CD14-positive monocyte (primary cell): ENCODE results near the gene CD37. TPM values are rescaled to one million over a fixed set of nuclear protein-coding genes. Genes with fewer than 3 reads are reported as not detected.
"Not testable (repeated sequence)": the region's sequence is repeated elsewhere in the genome, so short reads cannot be mapped to it uniquely, and the experiment has no call there.

Experiments used
- DNase-seq, 3 donors: peaks; one replicate each; pipeline ENCODE4 v3.0.0-alpha.2; 2011 to 2022
- H2AFZ ChIP-seq: 2 replicates; pipeline ENCODE4 v1.6.0; 2012; ENCODE audit warnings: mild to moderate bottlenecking, low read depth, low read length, inconsistent platforms; ENCODE audit not compliant: insufficient read depth, poor library complexity, severe bottlenecking
- H3K27ac ChIP-seq, 2 donors: 1 replicate in 1 of 2; 2 replicates in 1 of 2; pipeline ENCODE4 v1.5.1; 2012 to 2013; ENCODE audit warnings: low read length in 2 of 2, control low read depth in 1 of 2, inconsistent platforms in 1 of 2, low read depth in 1 of 2, mild to moderate bottlenecking in 1 of 2
- H3K27me3 ChIP-seq, 2 donors: one replicate each; pipeline versions ENCODE4 v1.6.0 to v1.6.1; 2011 to 2013; ENCODE audit warnings: low read length in 2 of 2; ENCODE audit not compliant: control insufficient read depth in 2 of 2, insufficient read depth in 2 of 2
- H3K36me3 ChIP-seq, 2 donors: replicated peaks in 1 of 2; 1 replicate in 1 of 2; 2 replicates in 1 of 2; pipeline versions ENCODE4 v1.5.1 to v1.6.1; 2012 to 2013; ENCODE audit warnings: low read length in 2 of 2, control low read depth in 1 of 2, inconsistent platforms in 1 of 2, mild to moderate bottlenecking in 1 of 2; ENCODE audit not compliant: insufficient read depth in 2 of 2, control insufficient read depth in 1 of 2
- H3K4me1 ChIP-seq, 2 donors: 1 replicate in 1 of 2; 2 replicates in 1 of 2; pipeline versions ENCODE4 v1.5.1 to v1.6.1; 2012 to 2013; ENCODE audit warnings: low read length in 2 of 2, control low read depth in 1 of 2, inconsistent platforms in 1 of 2, mild to moderate bottlenecking in 1 of 2, moderate library complexity in 1 of 2; ENCODE audit not compliant: insufficient read depth in 2 of 2, control insufficient read depth in 1 of 2
- H3K4me2 ChIP-seq: replicated peaks from 2 replicates; pipeline ENCODE3; 2012; ENCODE audit warnings: low read length, moderate library complexity, mild to moderate bottlenecking; ENCODE audit not compliant: poor library complexity, severe bottlenecking; ENCODE audit errors: extremely low read depth
- H3K4me3 ChIP-seq, 3 experiments: fragments of 200-600 bp in 1 of 3; sonication (generic) in 1 of 3; replicated peaks in 1 of 3; 1 replicate in 2 of 3; 2 replicates in 1 of 3; pipeline ENCODE4 v1.5.1; 2011 to 2013; ENCODE audit warnings: low read length in 3 of 3, mild to moderate bottlenecking in 3 of 3, control low read depth in 2 of 3, low read depth in 2 of 3, inconsistent platforms in 1 of 3, moderate library complexity in 1 of 3
- H3K79me2 ChIP-seq: 2 replicates; pipeline ENCODE4 v1.6.0; 2012; ENCODE audit warnings: mild to moderate bottlenecking, control low read depth, inconsistent platforms, low read length, moderate library complexity; ENCODE audit not compliant: insufficient read depth
- H3K9ac ChIP-seq: 2 replicates; pipeline ENCODE4 v1.6.0; 2017; ENCODE audit warnings: low read length, mild to moderate bottlenecking; ENCODE audit not compliant: insufficient read depth, poor library complexity, severe bottlenecking
- H3K9me3 ChIP-seq, 2 donors: replicated peaks in 1 of 2; 1 replicate in 1 of 2; 2 replicates in 1 of 2; pipeline versions ENCODE4 v1.5.1 to v1.6.1; 2012 to 2013; ENCODE audit warnings: low read length in 2 of 2, control low read depth in 1 of 2; ENCODE audit not compliant: control insufficient read depth in 1 of 2, insufficient read depth in 1 of 2
- H4K20me1 ChIP-seq: 2 replicates; pipeline ENCODE4 v1.6.0; 2012; ENCODE audit warnings: mild to moderate bottlenecking, low read length, control low read depth, moderate library complexity; ENCODE audit not compliant: insufficient read depth
- H3K27ac Mint-ChIP-seq, 7 donors: one replicate each; pipeline ENCODE4 v1.8.0; 2020; ENCODE audit warnings: mild to moderate bottlenecking in 7 of 7, mixed read lengths in 7 of 7, moderate library complexity in 6 of 7, inconsistent platforms in 2 of 7
- H3K27me3 Mint-ChIP-seq, 3 donors: one replicate each; pipeline ENCODE4 v1.8.0; 2021 to 2022; ENCODE audit warnings: low read depth in 3 of 3, mild to moderate bottlenecking in 3 of 3, mixed read lengths in 3 of 3, moderate library complexity in 3 of 3, inconsistent platforms in 1 of 3
- H3K36me3 Mint-ChIP-seq, 2 donors: one replicate each; pipeline ENCODE4 v1.8.0; 2020; ENCODE audit warnings: mixed read lengths in 2 of 2, inconsistent platforms in 1 of 2, mild to moderate bottlenecking in 1 of 2
- H3K4me1 Mint-ChIP-seq: one replicate; pipeline ENCODE4 v1.8.0; 2020; ENCODE audit warnings: mild to moderate bottlenecking, mixed read lengths
- H3K4me3 Mint-ChIP-seq, 2 donors: one replicate each; pipeline ENCODE4 v1.8.0; 2020; ENCODE audit warnings: mild to moderate bottlenecking in 2 of 2, mixed read lengths in 2 of 2, moderate library complexity in 1 of 2
- H3K9me3 Mint-ChIP-seq, 7 donors: one replicate each; pipeline ENCODE4 v1.8.0; 2020 to 2022; ENCODE audit warnings: mixed read lengths in 7 of 7, mild to moderate bottlenecking in 6 of 7, moderate library complexity in 6 of 7, inconsistent platforms in 2 of 7
- WGBS: methylation state at CpG from one replicate; pipeline ENCODE4 v1.1.5; 2013; ENCODE audit warnings: missing lambda C conversion rate; ENCODE audit not compliant: insufficient coverage; 5-methylcytosine and 5-hydroxymethylcytosine counted together
- intact Hi-C, 2 donors: fragments of 100-400 bp; cut with micrococcal nuclease; formaldehyde crosslinking; loops; one replicate each; pipeline versions ENCODE4 v1.15.0 to v1.15.1; 2023
- polyA plus RNA-seq, 3 donors: library from polyadenylated mRNA; depleted of rRNA in 1 of 3; unstranded in 2 of 3; stranded (reverse) in 1 of 3; fragments of 300-500 nt in 2 of 3; fragments of >200 nt in 1 of 3; fragmentation: Illumina TruSeq in 2 of 3; gene quantifications; 1 replicate in 2 of 3; 2 replicates in 1 of 3; pipeline ENCODE4 v1.2.3, GENCODE V29; 2012 to 2021
- TF ChIP-seq, protein P1 (sequence below): fragments of 200-600 bp; IDR thresholded peaks from one replicate; pipeline ENCODE4 v1.8.0; 2022; ENCODE audit warnings: antibody characterized with exemption, mild to moderate bottlenecking

CD37 gene
- polyA plus RNA-seq, 3 donors, result 147 to 380 (median 194) TPM

DNA sequence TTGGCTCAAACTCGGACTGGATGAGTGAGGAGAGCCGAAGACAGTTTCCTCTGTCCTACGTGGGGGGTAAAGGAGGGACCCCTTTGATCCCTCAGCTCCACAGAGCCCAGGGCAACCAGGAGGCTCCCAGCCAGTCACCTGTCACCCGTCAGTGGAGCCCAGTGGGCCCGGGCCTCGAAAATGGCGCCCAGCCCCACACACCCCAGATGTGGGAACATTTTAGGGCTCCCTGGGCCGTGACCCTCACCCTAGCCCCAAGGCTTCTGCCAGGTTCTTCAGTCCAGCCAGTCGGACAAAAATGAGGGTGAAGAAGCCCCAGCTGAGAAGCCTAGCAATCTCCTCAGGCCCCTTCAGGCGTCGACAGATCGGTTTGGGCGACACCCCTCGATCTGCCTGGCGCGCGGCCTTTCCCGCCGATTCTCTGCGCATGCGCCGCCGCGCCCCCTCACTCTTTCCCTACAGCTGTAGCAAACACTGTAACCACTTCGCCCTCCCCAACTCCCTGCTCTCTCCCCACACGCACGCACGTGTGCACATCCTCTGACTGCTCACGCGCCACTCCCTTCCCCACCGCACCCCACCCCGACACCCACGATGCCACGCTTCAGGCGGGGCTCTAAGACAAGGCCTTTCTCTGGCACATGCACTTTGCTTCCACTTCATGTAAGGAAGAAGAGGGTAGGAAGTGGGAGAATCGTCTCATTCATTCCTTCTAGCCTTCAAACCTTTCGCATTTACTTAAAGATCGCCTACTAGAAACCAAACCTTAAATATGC lies 10.2 kb upstream of the CD37 start, which contains the start of gene SLC6A16:
Gene SLC6A16 (minus strand): TSS at position 391 of the 776 bp plus-strand sequence. CDS start 13,844 bp downstream, outside the sequence.
- 97% methylated on average over 25 of the region's 38 CpGs for WGBS
- no peak for DNase-seq
- Histone ChIP-seq H3K4me1 (peaks cover 10 to 11% of the 10 kb centered on the region in 2 donors), H3K9me3 (peaks cover 9 to 13% of the 10 kb centered on the region in 2 donors), H3K4me2 (no peak within 1 kb of the TSS), H3K9ac (no peak within 1 kb of the TSS), H3K4me3 (no peak within 1 kb of the TSS), H4K20me1 (no peaks in the 10 kb centered on the region), H3K27me3 (no peaks in the 10 kb centered on the region), H3K36me3 (no peaks in the 10 kb centered on the region), H3K27ac (no peak within 1 kb of the TSS), H2AFZ (no peak within 1 kb of the TSS), H3K79me2 (no peaks in the 10 kb centered on the region)
- Mint-ChIP-seq H3K9me3 (peaks cover 0 to 21% (median 6%) of the 10 kb centered on the region in 7 donors), H3K36me3 (peaks cover 5 to 6% of the 10 kb centered on the region in 2 donors), H3K27ac (peak within 1 kb of the TSS in 2 of 7 donors; percentile 18 to 68), H3K4me3 (no peak within 1 kb of the TSS), H3K4me1 (peaks cover 15% of the 10 kb centered on the region), H3K27me3 (peaks cover 0 to 1% (median 0%) of the 10 kb centered on the region in 3 donors)
- TF ChIP-seq, protein P1, sequence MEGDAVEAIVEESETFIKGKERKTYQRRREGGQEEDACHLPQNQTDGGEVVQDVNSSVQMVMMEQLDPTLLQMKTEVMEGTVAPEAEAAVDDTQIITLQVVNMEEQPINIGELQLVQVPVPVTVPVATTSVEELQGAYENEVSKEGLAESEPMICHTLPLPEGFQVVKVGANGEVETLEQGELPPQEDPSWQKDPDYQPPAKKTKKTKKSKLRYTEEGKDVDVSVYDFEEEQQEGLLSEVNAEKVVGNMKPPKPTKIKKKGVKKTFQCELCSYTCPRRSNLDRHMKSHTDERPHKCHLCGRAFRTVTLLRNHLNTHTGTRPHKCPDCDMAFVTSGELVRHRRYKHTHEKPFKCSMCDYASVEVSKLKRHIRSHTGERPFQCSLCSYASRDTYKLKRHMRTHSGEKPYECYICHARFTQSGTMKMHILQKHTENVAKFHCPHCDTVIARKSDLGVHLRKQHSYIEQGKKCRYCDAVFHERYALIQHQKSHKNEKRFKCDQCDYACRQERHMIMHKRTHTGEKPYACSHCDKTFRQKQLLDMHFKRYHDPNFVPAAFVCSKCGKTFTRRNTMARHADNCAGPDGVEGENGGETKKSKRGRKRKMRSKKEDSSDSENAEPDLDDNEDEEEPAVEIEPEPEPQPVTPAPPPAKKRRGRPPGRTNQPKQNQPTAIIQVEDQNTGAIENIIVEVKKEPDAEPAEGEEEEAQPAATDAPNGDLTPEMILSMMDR, result no peak
- intact Hi-C loops, result loop anchor here in 1 of 2 donors (10.0 kb wide), 1 partner anchor 230 kb away; no protein-coding TSS in a partner anchor

DNA sequence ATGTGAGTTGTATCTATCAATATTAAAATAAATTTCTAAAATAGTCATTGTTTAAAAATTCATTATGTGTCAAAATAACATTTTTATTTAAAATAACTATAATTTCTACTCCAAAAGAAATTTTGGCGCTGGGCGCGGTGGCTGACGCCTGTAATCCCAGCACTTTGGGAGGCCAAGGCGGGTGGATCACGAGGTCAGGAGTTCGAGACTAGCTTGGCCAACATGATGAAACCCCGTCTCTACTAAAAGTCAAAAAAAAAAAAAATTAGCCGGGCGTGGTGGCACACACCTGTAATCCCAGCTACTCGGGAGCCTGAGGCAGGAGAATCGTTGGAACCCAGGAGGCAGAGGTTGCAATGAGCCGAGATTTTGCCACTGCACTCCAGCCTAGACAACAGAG lies 9.4 kb upstream of the CD37 start:
- H3K27me3 Mint-ChIP-seq, H3K4me3 ChIP-seq: not testable (repeated sequence)
- WGBS, result 89% methylated on average over 12 of the region's 13 CpGs

More for the DNA sequence above, 9.4 kb upstream of the CD37 start:
- Mint-ChIP-seq H3K27ac (peak overlapping the region in 2 of 7 donors; percentile 18 to 68), H3K9me3 (peaks cover 0 to 19% (median 4%) of the 10 kb centered on the region in 7 donors), H3K36me3 (peaks cover 9 to 12% of the 10 kb centered on the region in 2 donors), H3K4me1 (peaks cover 15% of the 10 kb centered on the region)
- not testable (repeated sequence) for H3K27me3 ChIP-seq, H3K4me2 ChIP-seq, H2AFZ ChIP-seq, H3K4me3 Mint-ChIP-seq, DNase-seq, H4K20me1 ChIP-seq, H3K36me3 ChIP-seq, H3K79me2 ChIP-seq, H3K9ac ChIP-seq, H3K9me3 ChIP-seq, H3K27ac ChIP-seq
- intact Hi-C loops, result loop anchor here in 1 of 2 donors (10.0 kb wide), 1 partner anchor 231 kb away; no protein-coding TSS in a partner anchor
- H3K4me1 ChIP-seq, result peaks cover 10 to 11% of the 10 kb centered on the region in 2 donors
